ENCODE measurements around the gene EEF1AKMT2.

The EEF1AKMT2 gene

GRCh38 chr10:124731551-124731950, 60.1 kb downstream of the EEF1AKMT2 start:
- Histone ChIP-seq H3K36me3 (ENCODE audit: control insufficient read depth, insufficient read depth, low read length) (no peaks in the 10 kb centered on the region), H3K9me3 (ENCODE audit: control insufficient read depth, low read length) (no peaks in the 10 kb centered on the region), H3K4me3 (ENCODE audit: insufficient read depth, low read depth, low read length, poor library complexity, severe bottlenecking) (no peak overlapping the region), H3K27me3 (replicated peaks; ENCODE audit: control insufficient read depth, insufficient read depth, low read length, poor library complexity, severe bottlenecking) (no peaks in the 10 kb centered on the region), H3K27ac (ENCODE audit: insufficient read depth, low read length, poor library complexity, severe bottlenecking) (peak overlapping the region; percentile 80), H3K4me1 (ENCODE audit: control insufficient read depth, insufficient read depth, low read length, poor library complexity, severe bottlenecking) (peaks cover 99% of the 10 kb centered on the region)
- DNase-seq: no peak

- no peak overlapping the region for H3K27ac ChIP-seq (ENCODE audit: insufficient read depth, low read length, poor library complexity, severe bottlenecking)
- H3K36me3 ChIP-seq (ENCODE audit: control insufficient read depth, insufficient read depth, low read length): no peaks in the 10 kb centered on the region
- no peaks in the 10 kb centered on the region for H3K9me3 ChIP-seq (ENCODE audit: control insufficient read depth, low read length)
- no peak overlapping the region for H3K4me3 ChIP-seq (ENCODE audit: insufficient read depth, low read depth, low read length, poor library complexity, severe bottlenecking)
- DNase-seq: no peak
- no peaks in the 10 kb centered on the region for H3K27me3 ChIP-seq (replicated peaks; ENCODE audit: control insufficient read depth, insufficient read depth, low read length, poor library complexity, severe bottlenecking)
- peaks cover 99% of the 10 kb centered on the region for H3K4me1 ChIP-seq (ENCODE audit: control insufficient read depth, insufficient read depth, low read length, poor library complexity, severe bottlenecking)
Observed at GRCh38 chr10:124730790-124731189, 60.9 kb downstream of the EEF1AKMT2 start.

GRCh38 chr10:124728830-124729661, 62.6 kb downstream of the EEF1AKMT2 start:
- Histone ChIP-seq H3K36me3 (ENCODE audit: control insufficient read depth, insufficient read depth, low read length) (no peaks in the 10 kb centered on the region), H3K27ac (ENCODE audit: insufficient read depth, low read length, poor library complexity, severe bottlenecking) (peak overlapping the region; percentile 62)
- no peak for DNase-seq

GRCh38 chr10:124728071-124728829, 63.4 kb downstream of the EEF1AKMT2 start:
- H3K27ac ChIP-seq (ENCODE audit: insufficient read depth, low read length, poor library complexity, severe bottlenecking): peak overlapping the region; percentile 62
- H3K4me3 ChIP-seq (ENCODE audit: insufficient read depth, low read depth, low read length, poor library complexity, severe bottlenecking): peak overlapping the region; percentile 3
- DNase-seq: no peak
- H3K36me3 ChIP-seq (ENCODE audit: control insufficient read depth, insufficient read depth, low read length): no peaks in the 10 kb centered on the region
- H3K9me3 ChIP-seq (ENCODE audit: control insufficient read depth, low read length): no peaks in the 10 kb centered on the region
- H3K4me1 ChIP-seq (ENCODE audit: control insufficient read depth, insufficient read depth, low read length, poor library complexity, severe bottlenecking): peaks cover 99% of the 10 kb centered on the region
- no peaks in the 10 kb centered on the region for H3K27me3 ChIP-seq (replicated peaks; ENCODE audit: control insufficient read depth, insufficient read depth, low read length, poor library complexity, severe bottlenecking)

More at GRCh38 chr10:124728830-124729661, 62.6 kb downstream of the EEF1AKMT2 start:
- H3K27me3 ChIP-seq (replicated peaks; ENCODE audit: control insufficient read depth, insufficient read depth, low read length, poor library complexity, severe bottlenecking): no peaks in the 10 kb centered on the region
- H3K4me1 ChIP-seq (ENCODE audit: control insufficient read depth, insufficient read depth, low read length, poor library complexity, severe bottlenecking): peaks cover 99% of the 10 kb centered on the region
- H3K9me3 ChIP-seq (ENCODE audit: control insufficient read depth, low read length): no peaks in the 10 kb centered on the region
- peak overlapping the region; percentile 3 for H3K4me3 ChIP-seq (ENCODE audit: insufficient read depth, low read depth, low read length, poor library complexity, severe bottlenecking)

- H3K27ac ChIP-seq (ENCODE audit: insufficient read depth, low read length, poor library complexity, severe bottlenecking): peak overlapping the region; percentile 62
- no peak overlapping the region for H3K4me3 ChIP-seq (ENCODE audit: insufficient read depth, low read depth, low read length, poor library complexity, severe bottlenecking)
- peaks cover 99% of the 10 kb centered on the region for H3K4me1 ChIP-seq (ENCODE audit: control insufficient read depth, insufficient read depth, low read length, poor library complexity, severe bottlenecking)
- no peaks in the 10 kb centered on the region for H3K9me3 ChIP-seq (ENCODE audit: control insufficient read depth, low read length)
- no peaks in the 10 kb centered on the region for H3K27me3 ChIP-seq (replicated peaks; ENCODE audit: control insufficient read depth, insufficient read depth, low read length, poor library complexity, severe bottlenecking)
- no peak for DNase-seq
- H3K36me3 ChIP-seq (ENCODE audit: control insufficient read depth, insufficient read depth, low read length): no peaks in the 10 kb centered on the region
Observed at GRCh38 chr10:124727361-124727960, 64.2 kb downstream of the EEF1AKMT2 start.

GRCh38 chr10:124725791-124726190, 65.9 kb downstream of the EEF1AKMT2 start:
- H3K4me1 ChIP-seq (ENCODE audit: control insufficient read depth, insufficient read depth, low read length, poor library complexity, severe bottlenecking): peaks cover 99% of the 10 kb centered on the region
- H3K27me3 ChIP-seq (replicated peaks; ENCODE audit: control insufficient read depth, insufficient read depth, low read length, poor library complexity, severe bottlenecking): no peaks in the 10 kb centered on the region
- no peak overlapping the region for H3K4me3 ChIP-seq (ENCODE audit: insufficient read depth, low read depth, low read length, poor library complexity, severe bottlenecking)
- DNase-seq: no peak
- no peaks in the 10 kb centered on the region for H3K36me3 ChIP-seq (ENCODE audit: control insufficient read depth, insufficient read depth, low read length)
- H3K9me3 ChIP-seq (ENCODE audit: control insufficient read depth, low read length): no peaks in the 10 kb centered on the region
- H3K27ac ChIP-seq (ENCODE audit: insufficient read depth, low read length, poor library complexity, severe bottlenecking): no peak overlapping the region

GRCh38 chr10:124725171-124725631, 66.5 kb downstream of the EEF1AKMT2 start:
- Histone ChIP-seq H3K36me3 (ENCODE audit: control insufficient read depth, insufficient read depth, low read length) (no peaks in the 10 kb centered on the region), H3K4me3 (ENCODE audit: insufficient read depth, low read depth, low read length, poor library complexity, severe bottlenecking) (no peak overlapping the region), H3K27ac (ENCODE audit: insufficient read depth, low read length, poor library complexity, severe bottlenecking) (peak overlapping the region; percentile 92), H3K27me3 (replicated peaks; ENCODE audit: control insufficient read depth, insufficient read depth, low read length, poor library complexity, severe bottlenecking) (no peaks in the 10 kb centered on the region), H3K4me1 (ENCODE audit: control insufficient read depth, insufficient read depth, low read length, poor library complexity, severe bottlenecking) (peaks cover 99% of the 10 kb centered on the region), H3K9me3 (ENCODE audit: control insufficient read depth, low read length) (no peaks in the 10 kb centered on the region)
- no peak for DNase-seq

- DNase-seq: no peak
- Histone ChIP-seq H3K4me1 (ENCODE audit: control insufficient read depth, insufficient read depth, low read length, poor library complexity, severe bottlenecking) (peaks cover 97% of the 10 kb centered on the region), H3K9me3 (ENCODE audit: control insufficient read depth, low read length) (no peaks in the 10 kb centered on the region), H3K27me3 (replicated peaks; ENCODE audit: control insufficient read depth, insufficient read depth, low read length, poor library complexity, severe bottlenecking) (no peaks in the 10 kb centered on the region), H3K27ac (ENCODE audit: insufficient read depth, low read length, poor library complexity, severe bottlenecking) (peak overlapping the region; percentile 92), H3K36me3 (ENCODE audit: control insufficient read depth, insufficient read depth, low read length) (no peaks in the 10 kb centered on the region), H3K4me3 (ENCODE audit: insufficient read depth, low read depth, low read length, poor library complexity, severe bottlenecking) (no peak overlapping the region)
Observed at GRCh38 chr10:124724279-124725027, 67.2 kb downstream of the EEF1AKMT2 start.

- Histone ChIP-seq H3K36me3 (ENCODE audit: control insufficient read depth, insufficient read depth, low read length) (no peaks in the 10 kb centered on the region), H3K9me3 (ENCODE audit: control insufficient read depth, low read length) (no peaks in the 10 kb centered on the region), H3K27me3 (replicated peaks; ENCODE audit: control insufficient read depth, insufficient read depth, low read length, poor library complexity, severe bottlenecking) (no peaks in the 10 kb centered on the region), H3K4me1 (ENCODE audit: control insufficient read depth, insufficient read depth, low read length, poor library complexity, severe bottlenecking) (peaks cover 97% of the 10 kb centered on the region), H3K27ac (ENCODE audit: insufficient read depth, low read length, poor library complexity, severe bottlenecking) (peak overlapping the region; percentile 92), H3K4me3 (ENCODE audit: insufficient read depth, low read depth, low read length, poor library complexity, severe bottlenecking) (peak overlapping the region; percentile 28)
- DNase-seq: no peak
Observed at GRCh38 chr10:124723826-124724225, 67.9 kb downstream of the EEF1AKMT2 start.

Data from effector memory CD4-positive, alpha-beta T cell (primary cell).